Heart right ventricle (tissue), 16 donors: ENCODE measurements around the gene GOLGA6A. TPM values are rescaled to one million over a fixed set of nuclear protein-coding genes. Genes with fewer than 3 reads are reported as not detected.
"Not testable (repeated sequence)": the region's sequence is repeated elsewhere in the genome, so short reads cannot be mapped to it uniquely, and the experiment has no call there.

Experiments used
- ATAC-seq, 8 donors: fragments of 200-7000 bp; cut with Tn5 transposase; one replicate each; pipeline ENCODE4 v1.9.1; 2020; ENCODE audit warnings: mild to moderate bottlenecking in 8 of 8, moderate library complexity in 8 of 8, moderate number of reproducible peaks in 1 of 8
- DNase-seq, 2 donors: peaks; one replicate each; pipeline ENCODE4 v3.0.0-alpha.2; 2020
- H3K27ac ChIP-seq, 10 donors: fragments of 200-600 bp; sonication (generic) in 2 of 10; one replicate each; pipeline versions ENCODE4 v1.5.0 to v1.8.0; 2020 to 2022; ENCODE audit warnings: mild to moderate bottlenecking in 3 of 10
- H3K27me3 ChIP-seq, 7 donors: fragments of 200-600 bp; one replicate each; pipeline ENCODE4 v1.8.0; 2021 to 2022; ENCODE audit warnings: mild to moderate bottlenecking in 2 of 7
- H3K36me3 ChIP-seq, 9 donors: fragments of 200-600 bp; sonication (generic) in 1 of 9; one replicate each; pipeline versions ENCODE4 v1.5.0 to v1.8.0; 2020 to 2022; ENCODE audit warnings: mild to moderate bottlenecking in 2 of 9
- H3K4me1 ChIP-seq, 9 donors: fragments of 200-600 bp; sonication (generic) in 1 of 9; one replicate each; pipeline versions ENCODE4 v1.5.0 to v1.8.0; 2020 to 2022; ENCODE audit warnings: mild to moderate bottlenecking in 4 of 9
- H3K4me3 ChIP-seq, 10 donors: fragments of 200-600 bp; sonication (generic) in 2 of 10; one replicate each; pipeline versions ENCODE4 v1.5.0 to v1.8.0; 2020 to 2022; ENCODE audit warnings: mild to moderate bottlenecking in 7 of 10, moderate library complexity in 2 of 10
- H3K9me3 ChIP-seq, 11 donors: fragments of 200-600 bp in 10 of 11; sonication (generic) in 2 of 11; one replicate each; pipeline versions ENCODE4 v1.5.0 to v1.8.0; 2013 to 2022; ENCODE audit warnings: mild to moderate bottlenecking in 2 of 11, control low read depth in 1 of 11, moderate library complexity in 1 of 11
- WGBS, 2 donors: extraction: QIAGEN DNeasy Blood & Tissue Kit; methylation state at CpG; one replicate each; pipeline ENCODE4 v1.1.7; 2013; ENCODE audit warnings: inconsistent platforms in 1 of 2; 5-methylcytosine and 5-hydroxymethylcytosine counted together
- intact Hi-C, 10 donors: fragments of 100-400 bp; cut with DNase I; formaldehyde crosslinking; loops; one replicate each; pipeline versions ENCODE4 v1.11.1 to v1.14.2; 2022
- polyA plus RNA-seq, 2 donors: library from polyadenylated mRNA; stranded (reverse); fragments of 200-250 nt; gene quantifications; one replicate each; pipeline ENCODE4 v1.2.3, GENCODE V29; 2013
- total RNA-seq, 10 donors: library from RNA; stranded (reverse); fragmentation: NEBNext Ultra II Directional in 3 of 10; extraction: Animal tissue kit (Norgen Biotek cat#: 25700) in 3 of 10; gene quantifications; one replicate each; pipeline versions ENCODE4 v1.2.1 to v1.2.4, GENCODE V29; 2021 to 2023
- TF ChIP-seq, protein P1 (sequence below), 9 donors: fragments of 200-600 bp; sonication (generic) in 2 of 9; IDR thresholded peaks; one replicate each; pipeline versions ENCODE4 v1.5.0 to v1.8.0; 2021 to 2022; ENCODE audit warnings: antibody characterized with exemption in 9 of 9, mild to moderate bottlenecking in 5 of 9, moderate library complexity in 1 of 9
- donor health status: Arrhythmogenic right ventricular cardiomyopathy.
- donor health status: ischemic (EF 13 %, LVEDD 7.1; RV severe dilation, severe dysfunction).
- donor health status: healthy with polysubstance abuse.
- donor health status: DM: no; HTN: yes; CAD: no.
- donor health status: DM: no; HTN: no; CAD: no.
- donor health status: ischemic (EF 25% LVEDD 6.9; RV normal size, moderate dysfunction).
- donor health status: ischemic (EF 25% LVEDD 5.7; RV mildly dilated, moderate dysfunction).
- donor health status: healthy.
- donor health status: DM: yes; HTN: yes; CAD: no.
- donor health status: Ischemic cardiomyopathy.
- donor health status: ischemic (EF 35%, LVEDD 5.7; RV mildly dilated, moderate dysfunction).
- donor health status: nonischemic (EF 11% LVEDD 7.7; RV severe dilation, severe dysfunction).
- donor health status: DM: yes; HTN: yes; CAD: no.
- donor health status: PGD.
- donor health status: ischemic (EF 29% LVEDD 5.4; RV normal size, mild dysfunction).
- donor health status: nonischemic (EF 23%, LVEDD 6.1; RV moderate dilation, normal function).

GOLGA6A gene
- total and polyA plus RNA-seq, 12 donors: not detected

DNA sequence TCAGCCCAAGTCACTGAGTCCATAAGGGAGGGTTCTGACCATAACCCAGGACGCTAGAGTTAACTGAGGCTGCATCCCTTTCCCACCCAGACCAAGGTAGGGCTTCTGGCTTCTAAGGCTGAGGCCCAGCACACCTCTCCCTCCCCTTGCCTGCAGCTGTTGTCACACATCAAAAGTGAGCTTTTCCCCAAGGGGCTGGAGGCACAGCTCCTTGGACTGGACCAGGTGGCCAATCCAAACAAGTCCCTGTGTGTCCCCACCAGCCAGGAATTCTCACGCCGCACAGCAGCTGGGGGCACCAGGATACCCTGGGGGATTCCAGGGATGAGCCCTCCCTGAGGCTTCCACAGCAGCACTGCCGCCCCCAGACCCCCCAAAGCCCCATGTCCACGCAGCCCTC is 25.8 kb upstream of the GOLGA6A start:
- DNase-seq (no peak), ATAC-seq (no peak)
- Histone ChIP-seq H3K4me1 (no peaks in the 10 kb centered on the region), H3K36me3 (no peaks in the 10 kb centered on the region), H3K27ac (no peak overlapping the region), H3K9me3 (no peaks in the 10 kb centered on the region), H3K4me3 (no peak overlapping the region), H3K27me3 (no peaks in the 10 kb centered on the region)
- WGBS, 2 donors: 83% methylated on average over 5 of the region's 5 CpGs
- intact Hi-C loops: no loop called here
- TF ChIP-seq, protein P1, sequence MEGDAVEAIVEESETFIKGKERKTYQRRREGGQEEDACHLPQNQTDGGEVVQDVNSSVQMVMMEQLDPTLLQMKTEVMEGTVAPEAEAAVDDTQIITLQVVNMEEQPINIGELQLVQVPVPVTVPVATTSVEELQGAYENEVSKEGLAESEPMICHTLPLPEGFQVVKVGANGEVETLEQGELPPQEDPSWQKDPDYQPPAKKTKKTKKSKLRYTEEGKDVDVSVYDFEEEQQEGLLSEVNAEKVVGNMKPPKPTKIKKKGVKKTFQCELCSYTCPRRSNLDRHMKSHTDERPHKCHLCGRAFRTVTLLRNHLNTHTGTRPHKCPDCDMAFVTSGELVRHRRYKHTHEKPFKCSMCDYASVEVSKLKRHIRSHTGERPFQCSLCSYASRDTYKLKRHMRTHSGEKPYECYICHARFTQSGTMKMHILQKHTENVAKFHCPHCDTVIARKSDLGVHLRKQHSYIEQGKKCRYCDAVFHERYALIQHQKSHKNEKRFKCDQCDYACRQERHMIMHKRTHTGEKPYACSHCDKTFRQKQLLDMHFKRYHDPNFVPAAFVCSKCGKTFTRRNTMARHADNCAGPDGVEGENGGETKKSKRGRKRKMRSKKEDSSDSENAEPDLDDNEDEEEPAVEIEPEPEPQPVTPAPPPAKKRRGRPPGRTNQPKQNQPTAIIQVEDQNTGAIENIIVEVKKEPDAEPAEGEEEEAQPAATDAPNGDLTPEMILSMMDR (IDR thresholded peaks at IDR 0.05): no peak

DNA sequence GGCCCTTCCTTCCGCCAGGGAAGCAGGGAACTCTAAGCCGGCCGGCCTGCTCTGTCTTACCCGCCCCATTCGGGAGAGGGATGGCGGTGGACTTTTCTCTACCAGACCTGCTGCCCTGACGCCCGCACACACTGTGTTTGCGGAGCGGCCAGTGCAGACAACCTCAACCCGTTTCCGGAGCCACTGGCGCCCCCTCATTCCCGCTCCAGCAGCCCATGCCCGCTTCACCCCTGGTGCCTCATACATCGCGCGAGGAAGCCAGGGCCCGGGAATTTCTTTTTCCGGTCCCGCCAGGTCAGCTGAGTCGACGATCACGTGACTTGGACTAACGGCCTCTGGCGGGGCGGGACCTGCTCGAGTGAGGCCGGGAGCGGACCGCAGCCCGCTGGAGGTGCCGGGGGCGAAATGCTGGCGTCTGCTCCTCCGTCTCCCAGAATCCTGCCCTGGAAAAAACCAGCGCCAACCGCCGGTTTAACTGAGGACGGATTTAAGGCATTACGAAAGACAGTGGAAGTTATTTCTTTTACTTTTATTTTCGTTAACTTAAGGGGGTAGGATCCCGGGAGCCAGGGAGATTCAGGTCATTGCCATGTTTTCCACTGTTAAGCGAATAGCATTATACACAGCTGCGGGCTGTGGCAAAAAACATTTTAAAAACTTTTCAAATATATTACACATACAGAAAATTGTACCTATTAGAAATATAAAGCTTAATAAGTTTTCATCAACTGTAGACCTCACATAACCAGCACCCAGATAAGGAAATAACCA is 17.8 kb upstream of the GOLGA6A start:
- 3 to 4% methylated on average over 28 to 33 of the region's 45 CpGs for WGBS, 2 donors
- intact Hi-C loops: not testable (repeated sequence)

DNA sequence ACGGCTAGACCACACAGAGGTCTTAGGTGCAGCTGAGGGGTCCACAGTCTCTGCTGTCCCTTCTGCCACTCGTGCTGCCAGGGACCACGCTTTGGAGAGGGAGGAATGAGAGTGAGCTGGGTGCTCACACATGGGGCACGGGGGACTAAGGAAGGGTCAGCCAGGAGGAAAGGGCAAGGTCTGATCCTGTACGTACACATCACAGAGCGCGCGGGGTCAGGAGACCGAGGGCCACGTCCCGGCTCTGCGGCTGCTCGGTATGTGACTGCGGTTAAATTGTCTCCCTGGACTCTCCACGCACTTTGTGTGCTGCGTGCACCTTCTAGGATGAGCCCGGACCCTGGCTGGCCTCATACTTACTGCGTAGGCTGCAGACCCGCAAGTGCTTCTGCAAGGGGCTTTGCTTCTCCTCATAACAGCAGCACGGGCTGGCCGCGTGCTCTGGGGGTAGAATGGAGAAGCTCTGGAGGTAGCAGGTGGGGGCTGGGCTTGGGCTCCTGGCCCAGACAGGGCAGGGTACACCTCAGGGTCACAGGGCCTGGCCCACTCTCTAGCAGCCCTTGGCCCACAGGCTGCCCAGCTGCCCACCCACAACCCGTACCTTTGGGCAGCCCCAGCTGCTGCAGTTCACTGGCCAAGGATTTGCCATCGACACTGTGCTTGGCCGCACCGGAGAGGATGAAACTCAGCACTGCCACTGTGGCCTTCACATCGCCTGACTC is 14.6 kb upstream of the GOLGA6A start:
- DNase-seq, ATAC-seq, H3K4me3 ChIP-seq, H3K4me1 ChIP-seq, H3K9me3 ChIP-seq, H3K27ac ChIP-seq, intact Hi-C loops, H3K36me3 ChIP-seq, H3K27me3 ChIP-seq: not testable (repeated sequence)
- WGBS, 2 donors: no CpG with 5 or more reads among the region's 27 CpGs

More for the DNA sequence above, 17.8 kb upstream of the GOLGA6A start:
- not testable (repeated sequence) for H3K4me1 ChIP-seq, H3K9me3 ChIP-seq, H3K36me3 ChIP-seq, H3K27me3 ChIP-seq
- peak overlapping the region; percentile 26 to 60 (median 51) for H3K4me3 ChIP-seq
- ATAC-seq: peak; percentile 95 to 99 (median 98)
- peak; percentile 90 to 91 for DNase-seq
- peak overlapping the region in 8 of 10 donors; percentile 21 to 82 (median 47) for H3K27ac ChIP-seq

DNA sequence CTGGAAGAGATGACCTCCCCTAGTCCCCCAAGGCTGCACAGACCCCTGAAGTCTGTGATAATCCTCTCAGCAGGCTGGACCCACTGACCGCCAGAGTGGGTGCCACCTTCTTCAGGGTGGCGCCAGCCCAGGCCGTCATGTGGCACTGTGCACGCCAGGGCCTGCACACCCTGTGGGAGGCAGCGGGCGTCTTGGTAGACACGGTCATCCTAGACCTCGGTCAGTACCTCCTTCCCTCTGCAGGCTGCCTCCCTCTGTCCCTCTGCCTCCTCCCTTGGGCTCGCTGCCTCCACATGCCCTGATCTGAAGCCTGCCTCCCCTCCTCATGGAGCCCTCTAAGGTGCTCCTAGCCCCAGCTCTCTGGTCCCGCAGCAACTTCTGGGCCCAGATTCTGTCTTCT is 13.3 kb upstream of the GOLGA6A start:
- H3K27me3 ChIP-seq, H3K4me1 ChIP-seq, H3K9me3 ChIP-seq, DNase-seq, H3K27ac ChIP-seq, ATAC-seq, intact Hi-C loops, H3K36me3 ChIP-seq, H3K4me3 ChIP-seq: not testable (repeated sequence)
- 89 to 90% methylated on average over 6 to 7 of the region's 10 CpGs for WGBS, 2 donors

DNA sequence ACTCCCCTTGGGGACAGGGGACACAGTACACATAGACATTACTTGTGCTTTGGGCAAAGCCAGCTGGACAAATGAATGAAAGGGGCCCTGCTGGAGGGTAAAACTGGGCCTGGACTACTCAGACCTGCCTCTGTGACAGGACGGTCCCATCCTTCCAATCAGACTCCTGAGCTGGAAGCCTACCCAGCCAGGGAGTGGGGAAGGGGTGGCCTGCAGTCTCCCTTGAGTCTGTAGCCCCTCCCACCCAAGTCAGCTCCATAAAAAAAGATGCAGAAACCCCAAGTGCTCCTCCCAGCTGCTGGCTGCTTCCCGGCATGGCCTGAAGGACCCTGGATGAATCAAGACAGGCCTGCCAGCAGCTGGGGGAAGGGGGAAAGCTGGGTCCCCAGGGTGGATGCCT is 12.2 kb upstream of the GOLGA6A start:
- H3K27me3 ChIP-seq, H3K9me3 ChIP-seq, intact Hi-C loops, ATAC-seq, H3K36me3 ChIP-seq, H3K27ac ChIP-seq, H3K4me3 ChIP-seq, H3K4me1 ChIP-seq, DNase-seq: not testable (repeated sequence)
- no CpG with 5 or more reads among the region's 2 CpGs for WGBS, 2 donors

DNA sequence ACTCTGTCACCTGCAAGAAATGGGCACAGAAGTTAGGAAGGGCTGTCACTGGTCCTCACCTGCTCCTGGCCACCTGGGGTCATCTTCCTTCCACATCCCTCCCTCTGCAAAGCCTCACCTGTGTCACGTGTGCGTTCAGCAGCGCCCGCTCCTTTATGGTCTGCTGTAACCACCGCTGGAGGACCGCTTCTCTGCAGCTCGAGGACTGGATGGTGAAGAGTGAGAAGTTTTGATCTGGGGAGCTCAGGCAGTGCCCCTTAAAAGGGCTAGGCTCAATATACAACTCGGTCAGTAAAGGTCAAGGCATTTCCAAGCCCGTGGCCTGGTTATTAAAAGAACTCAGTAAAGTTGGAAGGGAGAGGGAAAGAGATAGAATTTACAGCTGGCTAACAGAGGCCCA is 6.6 kb downstream of the GOLGA6A start:
- 83 to 84% methylated on average over 8 to 9 of the region's 9 CpGs for WGBS, 2 donors
- H3K27me3 ChIP-seq, H3K36me3 ChIP-seq, intact Hi-C loops, ATAC-seq, H3K4me1 ChIP-seq, DNase-seq, H3K27ac ChIP-seq, H3K9me3 ChIP-seq, H3K4me3 ChIP-seq: not testable (repeated sequence)
